ACC112 (cell line): ENCODE results near the gene TREM1.

Experiments used
- H2AFZ ChIP-seq: fragments of 200-600 bp; sonication (generic); one replicate; pipeline ENCODE4 v1.6.0; 2017; ENCODE audit warnings: antibody characterized with exemption, low read length; ENCODE audit not compliant: unreplicated experiment
- H3K27ac ChIP-seq: fragments of 200-600 bp; sonication (generic); 2 replicates; pipeline ENCODE4 v1.5.1; 2014; ENCODE audit warnings: low read depth, mild to moderate bottlenecking, antibody characterized with exemption, low read length, moderate library complexity
- H3K27me3 ChIP-seq: fragments of 200-600 bp; sonication (generic); 2 replicates; pipeline ENCODE4 v1.6.1; 2014; ENCODE audit warnings: mild to moderate bottlenecking, antibody characterized with exemption, low read length, moderate library complexity, mixed read lengths; ENCODE audit not compliant: insufficient read depth
- H3K36me3 ChIP-seq: fragments of 200-600 bp; sonication (generic); 2 replicates; pipeline ENCODE4 v1.6.1; 2016; ENCODE audit warnings: mild to moderate bottlenecking, antibody characterized with exemption, low read length, moderate library complexity, mixed read lengths; ENCODE audit not compliant: insufficient read depth
- H3K4me1 ChIP-seq: fragments of 200-600 bp; sonication (generic); one replicate; pipeline ENCODE4 v1.6.1; 2016; ENCODE audit warnings: low read length, mixed read lengths; ENCODE audit not compliant: insufficient read depth, unreplicated experiment, control insufficient read depth
- H3K4me3 ChIP-seq: fragments of 200-600 bp; sonication (generic); 2 replicates; pipeline ENCODE4 v1.5.1; 2014; ENCODE audit warnings: mild to moderate bottlenecking, low read depth, low read length
- H3K79me2 ChIP-seq: fragments of 200-600 bp; sonication (generic); one replicate; pipeline ENCODE4 v1.6.0; 2016; ENCODE audit warnings: low read length; ENCODE audit not compliant: control insufficient read depth, unreplicated experiment, insufficient read depth

Gene TREM1

DNA sequence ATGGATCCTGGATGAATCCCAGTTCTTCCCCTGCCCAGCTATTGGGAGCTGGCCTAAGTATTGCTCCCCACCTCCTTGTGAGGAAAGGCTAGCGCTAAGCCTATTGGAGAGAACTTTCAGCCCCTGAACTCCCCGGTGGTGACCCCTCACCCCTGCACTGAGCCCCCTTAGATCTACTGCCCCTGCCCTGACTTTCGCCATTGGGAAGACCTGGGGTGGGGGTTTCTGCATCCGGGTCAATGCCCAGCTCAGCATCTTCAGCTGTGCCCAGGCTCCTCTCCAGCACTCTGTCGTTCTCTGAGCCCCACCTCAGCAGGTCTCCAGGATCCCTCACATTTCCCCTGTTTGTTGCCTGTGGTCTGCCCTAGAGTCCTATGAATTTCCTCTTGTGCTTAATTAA is 49.4 kb downstream of the TREM1 start:
- H3K27ac ChIP-seq: no peak overlapping the region
- no peaks in the 10 kb centered on the region for H3K79me2 ChIP-seq
- H3K4me3 ChIP-seq: no peak overlapping the region
- H3K27me3 ChIP-seq: peaks cover 80% of the 10 kb centered on the region
- H3K36me3 ChIP-seq: no peaks in the 10 kb centered on the region
- no peaks in the 10 kb centered on the region for H3K4me1 ChIP-seq
- no peak overlapping the region for H2AFZ ChIP-seq

GRCh38 chr6:41236276-41236675 is 50.2 kb downstream of the TREM1 start:
- Histone ChIP-seq H3K27ac (no peak overlapping the region), H3K36me3 (no peaks in the 10 kb centered on the region), H3K4me3 (no peak overlapping the region), H3K4me1 (no peaks in the 10 kb centered on the region), H3K79me2 (no peaks in the 10 kb centered on the region), H3K27me3 (peaks cover 78% of the 10 kb centered on the region), H2AFZ (no peak overlapping the region)

GRCh38 chr6:41232667-41233066 is 53.8 kb downstream of the TREM1 start:
- Histone ChIP-seq H3K27ac (no peak overlapping the region), H3K36me3 (no peaks in the 10 kb centered on the region), H2AFZ (no peak overlapping the region), H3K27me3 (peaks cover 49% of the 10 kb centered on the region), H3K4me1 (no peaks in the 10 kb centered on the region), H3K79me2 (no peaks in the 10 kb centered on the region), H3K4me3 (no peak overlapping the region)

DNA sequence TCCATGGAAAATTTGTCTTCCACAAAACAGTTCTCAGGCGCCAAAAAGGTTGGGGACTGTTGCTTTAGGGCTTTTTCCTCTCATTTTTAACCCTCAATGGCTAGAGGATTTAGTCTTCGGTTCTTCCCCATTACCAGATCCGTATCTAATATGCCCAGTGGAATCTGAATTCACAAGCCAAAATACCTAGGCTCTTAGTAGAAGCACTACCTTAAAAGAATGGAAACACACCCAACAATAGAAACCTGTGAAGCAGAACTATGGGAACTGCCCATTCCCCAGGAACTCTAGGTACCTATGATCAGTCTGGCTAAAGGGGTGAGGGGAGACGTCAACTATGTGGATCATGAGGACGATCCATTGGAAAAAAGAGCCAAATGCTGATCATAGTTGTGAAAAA is 55.2 kb downstream of the TREM1 start:
- Histone ChIP-seq H2AFZ (no peak overlapping the region), H3K79me2 (no peaks in the 10 kb centered on the region), H3K27me3 (peaks cover 46% of the 10 kb centered on the region), H3K36me3 (no peaks in the 10 kb centered on the region), H3K4me3 (no peak overlapping the region), H3K4me1 (no peaks in the 10 kb centered on the region), H3K27ac (no peak overlapping the region)

GRCh38 chr6:41229721-41230120 is 56.8 kb downstream of the TREM1 start:
- Histone ChIP-seq H3K79me2 (no peaks in the 10 kb centered on the region), H3K27ac (no peak overlapping the region), H3K4me3 (no peak overlapping the region), H3K36me3 (no peaks in the 10 kb centered on the region), H3K27me3 (peaks cover 46% of the 10 kb centered on the region), H2AFZ (no peak overlapping the region), H3K4me1 (no peaks in the 10 kb centered on the region)

- H2AFZ ChIP-seq: no peak overlapping the region
- H3K79me2 ChIP-seq: no peaks in the 10 kb centered on the region
- H3K27ac ChIP-seq: no peak overlapping the region
- H3K4me1 ChIP-seq: no peaks in the 10 kb centered on the region
- H3K36me3 ChIP-seq: no peaks in the 10 kb centered on the region
- H3K4me3 ChIP-seq: no peak overlapping the region
- peaks cover 47% of the 10 kb centered on the region for H3K27me3 ChIP-seq
Measured at GRCh38 chr6:41228616-41229015, 57.9 kb downstream of the TREM1 start.

DNA sequence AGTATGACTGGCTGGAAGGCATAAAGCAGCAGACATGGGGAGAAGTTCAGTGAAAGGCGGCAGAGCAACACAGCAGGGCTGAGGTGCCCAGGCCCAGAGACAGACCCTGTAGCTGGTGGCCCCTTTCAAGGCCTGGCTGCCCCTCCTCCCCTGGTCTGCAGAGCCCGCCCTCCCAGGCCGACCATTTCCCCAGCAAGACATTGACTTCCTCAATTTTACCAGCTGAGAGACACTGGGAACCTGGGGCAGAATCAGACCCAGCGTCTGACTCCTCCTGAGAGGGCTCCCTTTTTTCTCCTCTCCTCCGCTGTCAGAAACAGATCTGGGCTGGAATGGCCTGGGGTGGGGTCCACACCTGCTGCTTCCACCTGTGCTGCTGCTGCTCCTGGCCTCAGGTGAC is 58.4 kb downstream of the TREM1 start, which contains the start of gene TREML4:
TSS of gene TREML4 (plus strand) at position 254 of the 400 bp plus-strand sequence. CDS start at position 333, 79 bp downstream.
- H3K4me3 ChIP-seq: no peak within 1 kb of the TSS
- no peak within 1 kb of the TSS for H2AFZ ChIP-seq
- no peaks in the 10 kb centered on the region for H3K79me2 ChIP-seq
- H3K36me3 ChIP-seq: no peaks in the 10 kb centered on the region
- peaks cover 48% of the 10 kb centered on the region for H3K27me3 ChIP-seq
- H3K4me1 ChIP-seq: no peaks in the 10 kb centered on the region
- no peak within 1 kb of the TSS for H3K27ac ChIP-seq

DNA sequence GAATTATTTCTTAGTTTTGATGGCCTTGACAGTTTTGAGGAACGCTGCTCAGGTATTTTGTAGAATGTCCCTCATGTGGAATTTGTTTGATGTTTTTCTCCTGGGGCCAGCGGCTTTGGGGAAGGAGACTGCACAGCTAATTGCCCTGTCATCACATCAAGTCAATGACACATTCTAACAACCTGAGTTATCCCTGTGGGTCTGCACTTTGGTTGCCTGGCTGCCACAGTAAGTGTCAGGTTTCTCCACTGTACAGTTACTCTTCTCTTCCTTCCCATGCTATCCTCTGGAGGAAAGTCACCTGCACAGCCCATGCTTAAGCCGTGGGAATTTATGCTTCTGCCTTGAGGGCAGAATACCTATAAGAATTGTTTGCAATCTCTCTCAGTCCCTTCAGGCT is 59.7 kb downstream of the TREM1 start:
- peaks cover 42% of the 10 kb centered on the region for H3K27me3 ChIP-seq
- no peaks in the 10 kb centered on the region for H3K4me1 ChIP-seq
- H3K27ac ChIP-seq: no peak overlapping the region
- H3K36me3 ChIP-seq: no peaks in the 10 kb centered on the region
- no peak overlapping the region for H2AFZ ChIP-seq
- H3K4me3 ChIP-seq: no peak overlapping the region
- no peaks in the 10 kb centered on the region for H3K79me2 ChIP-seq

- Histone ChIP-seq H3K4me3 (no peak overlapping the region), H2AFZ (no peak overlapping the region), H3K27me3 (peaks cover 42% of the 10 kb centered on the region), H3K79me2 (no peaks in the 10 kb centered on the region), H3K36me3 (no peaks in the 10 kb centered on the region), H3K4me1 (no peaks in the 10 kb centered on the region), H3K27ac (no peak overlapping the region)
Measured at GRCh38 chr6:41224800-41225199, 61.7 kb downstream of the TREM1 start.
